Ascending aorta (tissue), 2 donors: ENCODE data around the gene CDC14A. TPM values are rescaled to one million over a fixed set of nuclear protein-coding genes. Genes with fewer than 3 reads are reported as not detected.

Source experiments
- DNase-seq, 2 donors: peaks; one replicate each; pipeline ENCODE4 v3.0.0-alpha.2; 2019; ENCODE audit warnings: low spot score in 2 of 2
- H3K27ac ChIP-seq, 2 donors: fragments of 200-600 bp; sonication (generic); one replicate each; pipeline ENCODE4 v1.5.1; 2016 to 2017; ENCODE audit warnings: mild to moderate bottlenecking in 1 of 2
- H3K27me3 ChIP-seq: fragments of 200-600 bp; sonication (generic); one replicate; pipeline ENCODE4 v1.5.1; 2017
- H3K36me3 ChIP-seq, 2 donors: fragments of 200-600 bp; sonication (generic); one replicate each; pipeline ENCODE4 v1.5.1; 2016
- H3K4me1 ChIP-seq, 2 donors: fragments of 200-600 bp; sonication (generic); one replicate each; pipeline ENCODE4 v1.5.1; 2016 to 2017; ENCODE audit warnings: mild to moderate bottlenecking in 1 of 2
- H3K4me3 ChIP-seq, 2 donors: fragments of 200-600 bp; sonication (generic); one replicate each; pipeline ENCODE4 v1.5.1; 2016 to 2017; ENCODE audit warnings: mild to moderate bottlenecking in 1 of 2
- H3K9me3 ChIP-seq, 2 donors: fragments of 200-600 bp; sonication (generic); one replicate each; pipeline ENCODE4 v1.5.1; 2016
- CTCF ChIP-seq, 3 experiments: fragments of 200-600 bp in 2 of 3; fragments of 450-650 bp in 1 of 3; sonication (generic) in 2 of 3; IDR thresholded peaks; one replicate each; pipeline ENCODE4 v1.5.1; 2016 to 2019; ENCODE audit warnings: antibody characterized with exemption in 3 of 3, mild to moderate bottlenecking in 1 of 3, moderate library complexity in 1 of 3
- intact Hi-C: fragments of 100-400 bp; cut with DNase I; formaldehyde crosslinking; loops from one replicate; pipeline ENCODE4 v1.15.1; 2023
- total RNA-seq: library from RNA; depleted of rRNA; stranded (reverse); fragments of >200 nt; gene quantifications from one replicate; pipeline ENCODE4 v1.1.0, GENCODE V29; 2016

The CDC14A gene
- total RNA-seq, 1 donor from 2014 or later: 2.0 TPM

- H3K9me3 ChIP-seq: no peaks in the 10 kb centered on the region
- no peak for DNase-seq
Measured at GRCh38 chr1:100353071-100353801, 930 bp downstream of the CDC14A start.

GRCh38 chr1:100353988-100354387 lies 1.7 kb downstream of the CDC14A start:
- peaks cover 0 to 17% of the 10 kb centered on the region in 2 donors for H3K4me1 ChIP-seq
- no peak overlapping the region for H3K27ac ChIP-seq
- no peak for DNase-seq
- peak overlapping the region in 1 of 2 donors; percentile 82 for H3K4me3 ChIP-seq
- no peaks in the 10 kb centered on the region for H3K36me3 ChIP-seq
- H3K9me3 ChIP-seq: no peaks in the 10 kb centered on the region
- no peaks in the 10 kb centered on the region for H3K27me3 ChIP-seq
- intact Hi-C loops: loop anchor here (5.0 kb wide), 3 partner anchors 317 to 543 kb away; partner anchors contain the start of genes SLC30A7 and VCAM1
- no peak for TF ChIP-seq CTCF (IDR thresholded peaks at IDR 0.05)

More at GRCh38 chr1:100353071-100353801, 930 bp downstream of the CDC14A start:
- peaks cover 0 to 17% of the 10 kb centered on the region in 2 donors for H3K4me1 ChIP-seq
- TF ChIP-seq CTCF (IDR thresholded peaks at IDR 0.05): no peak
- peak overlapping the region; percentile 85 to 86 for H3K27ac ChIP-seq
- intact Hi-C loops: loop anchor here (5.0 kb wide), 3 partner anchors 316 to 544 kb away; partner anchors contain the start of genes SLC30A7 and VCAM1
- no peaks in the 10 kb centered on the region for H3K36me3 ChIP-seq
- H3K27me3 ChIP-seq: no peaks in the 10 kb centered on the region
- H3K4me3 ChIP-seq: peak overlapping the region; percentile 82 to 86

GRCh38 chr1:100354971-100355394 lies 2.7 kb downstream of the CDC14A start:
- H3K4me1 ChIP-seq: peaks cover 0 to 17% of the 10 kb centered on the region in 2 donors
- H3K4me3 ChIP-seq: no peak overlapping the region
- intact Hi-C loops: loop anchor here (5.0 kb wide), 4 partner anchors 318 to 542 kb away; partner anchors contain the start of genes AGL, SLC30A7 and VCAM1
- TF ChIP-seq CTCF (IDR thresholded peaks at IDR 0.05): no peak
- no peaks in the 10 kb centered on the region for H3K36me3 ChIP-seq
- DNase-seq: no peak
- H3K9me3 ChIP-seq: no peaks in the 10 kb centered on the region
- no peak overlapping the region for H3K27ac ChIP-seq
- H3K27me3 ChIP-seq: no peaks in the 10 kb centered on the region

- intact Hi-C loops: loop anchor here (5.0 kb wide), 1 partner anchor 506 kb away; the partner anchor contains the start of gene AGL
- H3K4me1 ChIP-seq: peaks cover 0 to 13% of the 10 kb centered on the region in 2 donors
- no peak overlapping the region for H3K27ac ChIP-seq
Measured at GRCh38 chr1:100358210-100358609, 5.9 kb downstream of the CDC14A start.

GRCh38 chr1:100359139-100359538 lies 6.8 kb downstream of the CDC14A start:
- Histone ChIP-seq H3K4me3 (no peak overlapping the region), H3K27ac (no peak overlapping the region), H3K27me3 (no peaks in the 10 kb centered on the region), H3K4me1 (peaks cover 0 to 9% of the 10 kb centered on the region in 2 donors), H3K36me3 (no peaks in the 10 kb centered on the region), H3K9me3 (no peaks in the 10 kb centered on the region)
- no peak for TF ChIP-seq CTCF (IDR thresholded peaks at IDR 0.05)
- DNase-seq: no peak
- intact Hi-C loops: loop anchor here (5.0 kb wide), 1 partner anchor 507 kb away; the partner anchor contains the start of gene AGL

More at GRCh38 chr1:100358210-100358609, 5.9 kb downstream of the CDC14A start:
- H3K9me3 ChIP-seq: no peaks in the 10 kb centered on the region
- no peaks in the 10 kb centered on the region for H3K36me3 ChIP-seq
- H3K4me3 ChIP-seq: no peak overlapping the region
- no peaks in the 10 kb centered on the region for H3K27me3 ChIP-seq
- TF ChIP-seq CTCF (IDR thresholded peaks at IDR 0.05): no peak
- DNase-seq: no peak
